ENCODE results near the gene EDC4. TPM values are rescaled to one million over a fixed set of nuclear protein-coding genes. Genes with fewer than 3 reads are reported as not detected.
A peak's percentile ranks its signal among the peaks of the same experiment; 100 is the strongest.

Gene EDC4
- total and polyA plus RNA-seq, 12 donors, result 25.8 to 46.8 (median 31.3) TPM

GRCh38 chr16:67892899-67893742 is 20.3 kb downstream of the EDC4 start, which contains the start of gene PSKH1:
Gene PSKH1, plus strand, starts transcription at chr16:67893254. Its CDS starts 15,496 bp downstream, at chr16:67908750.
- TF ChIP-seq CTCF (IDR thresholded peaks at IDR 0.05), result no peak
- peak; percentile 96 to 99 (median 99) for ATAC-seq
- peak; percentile 97 to 98 for DNase-seq
- 0% methylated on average over 86 to 90 of the region's 90 CpGs for WGBS, 2 donors
- no peaks in the 10 kb centered on the region for H3K36me3 ChIP-seq
- H3K27me3 ChIP-seq, result no peaks in the 10 kb centered on the region
- intact Hi-C loops (cut with DNase I), result loop anchor here in 1 of 10 donors (5.0 kb wide), 1 partner anchor 51 kb away; the partner anchor contains the start of gene THAP11
- peak within 1 kb of the TSS; percentile 72 to 100 (median 96) for H3K4me3 ChIP-seq
- H3K27ac ChIP-seq, result peak within 1 kb of the TSS; percentile 87 to 99 (median 97)
- peaks cover 13 to 55% (median 52%) of the 10 kb centered on the region in 9 donors for H3K4me1 ChIP-seq
- no peaks in the 10 kb centered on the region for H3K9me3 ChIP-seq

GRCh38 chr16:67893743-67894399 is 21.0 kb downstream of the EDC4 start:
- no peaks in the 10 kb centered on the region for H3K9me3 ChIP-seq
- peak overlapping the region; percentile 87 to 99 (median 97) for H3K27ac ChIP-seq
- intact Hi-C loops (cut with DNase I), result loop anchor here in 1 of 10 donors (5.0 kb wide), 1 partner anchor 52 kb away; the partner anchor contains the start of gene THAP11
- H3K4me1 ChIP-seq, result peaks cover 13 to 60% (median 53%) of the 10 kb centered on the region in 9 donors
- no peaks in the 10 kb centered on the region for H3K36me3 ChIP-seq
- no peaks in the 10 kb centered on the region for H3K27me3 ChIP-seq
- WGBS, 2 donors, result 19 to 20% methylated on average over 14 of the region's 14 CpGs
- no peak for ATAC-seq
- no peak for DNase-seq
- peak overlapping the region; percentile 72 to 100 (median 96) for H3K4me3 ChIP-seq
- TF ChIP-seq CTCF (IDR thresholded peaks at IDR 0.05), result no peak

GRCh38 chr16:67897231-67897630 is 24.4 kb downstream of the EDC4 start:
- Histone ChIP-seq H3K36me3 (peaks cover 0 to 13% (median 0%) of the 10 kb centered on the region in 9 donors), H3K4me3 (no peak overlapping the region), H3K4me1 (peaks cover 13 to 59% (median 50%) of the 10 kb centered on the region in 9 donors), H3K27me3 (no peaks in the 10 kb centered on the region), H3K9me3 (no peaks in the 10 kb centered on the region), H3K27ac (peak overlapping the region in 7 of 10 donors; percentile 10 to 55 (median 46))
- WGBS, 2 donors, result 75 to 79% methylated on average over 3 of the region's 3 CpGs
- intact Hi-C loops (cut with DNase I), result no loop called here
- peak in 1 of 2 donors; percentile 42 for DNase-seq
- no peak for TF ChIP-seq CTCF (IDR thresholded peaks at IDR 0.05)
- peak in 3 of 8 donors; percentile 6 to 33 (median 22) for ATAC-seq

- Histone ChIP-seq H3K36me3 (peaks cover 0 to 46% (median 5%) of the 10 kb centered on the region in 9 donors), H3K27me3 (no peaks in the 10 kb centered on the region), H3K9me3 (no peaks in the 10 kb centered on the region), H3K27ac (no peak overlapping the region), H3K4me1 (peaks cover 4 to 34% (median 19%) of the 10 kb centered on the region in 9 donors), H3K4me3 (no peak overlapping the region)
- ATAC-seq (no peak), DNase-seq (no peak)
- WGBS, 2 donors, result 95 to 97% methylated on average over 5 of the region's 5 CpGs
- intact Hi-C loops (cut with DNase I), result no loop called here
- no peak for TF ChIP-seq CTCF (IDR thresholded peaks at IDR 0.05)
Measured at GRCh38 chr16:67901734-67902133, 28.9 kb downstream of the EDC4 start.

All from heart right ventricle (tissue), 16 donors.